Osteocyte (in vitro differentiated cells): ENCODE data around the gene OR7C2. TPM values are rescaled to one million over a fixed set of nuclear protein-coding genes. Genes with fewer than 3 reads are reported as not detected.

Experiments used
- DNase-seq: peaks from one replicate; pipeline ENCODE4 v3.0.0; 2021; ENCODE audit warnings: mixed read lengths; ENCODE audit not compliant: unreplicated experiment; ENCODE audit errors: extremely low spot score
- H3K27ac Mint-ChIP-seq: one replicate; pipeline ENCODE4 v1.8.0; 2021; ENCODE audit warnings: mild to moderate bottlenecking, mixed read lengths; ENCODE audit not compliant: unreplicated experiment
- H3K27me3 Mint-ChIP-seq: one replicate; pipeline ENCODE4 v1.8.0; 2021; ENCODE audit warnings: mixed read lengths; ENCODE audit not compliant: unreplicated experiment
- H3K36me3 Mint-ChIP-seq: one replicate; pipeline ENCODE4 v1.8.0; 2021; ENCODE audit warnings: mixed read lengths; ENCODE audit not compliant: unreplicated experiment
- H3K4me1 Mint-ChIP-seq: one replicate; pipeline ENCODE4 v1.8.0; 2021; ENCODE audit warnings: mixed read lengths; ENCODE audit not compliant: unreplicated experiment
- H3K4me3 Mint-ChIP-seq: one replicate; pipeline ENCODE4 v1.8.0; 2021; ENCODE audit warnings: mild to moderate bottlenecking, moderate library complexity, mixed read lengths; ENCODE audit not compliant: unreplicated experiment
- H3K9me3 Mint-ChIP-seq: one replicate; pipeline ENCODE4 v1.8.0; 2021; ENCODE audit warnings: mixed read lengths; ENCODE audit not compliant: unreplicated experiment
- total RNA-seq: library from RNA; stranded (reverse); gene quantifications from 2 replicates; pipeline ENCODE4 v1.2.1, GENCODE V29; 2021
- TF ChIP-seq, protein P1 (sequence below): fragments of 200-600 bp; sonication (generic); IDR thresholded peaks from 2 replicates; pipeline ENCODE4 v1.5.0; 2021; ENCODE audit warnings: antibody characterized with exemption, mild to moderate bottlenecking, moderate library complexity

Gene OR7C2
- total RNA-seq, 1 donor from 2014 or later = not detected

DNA sequence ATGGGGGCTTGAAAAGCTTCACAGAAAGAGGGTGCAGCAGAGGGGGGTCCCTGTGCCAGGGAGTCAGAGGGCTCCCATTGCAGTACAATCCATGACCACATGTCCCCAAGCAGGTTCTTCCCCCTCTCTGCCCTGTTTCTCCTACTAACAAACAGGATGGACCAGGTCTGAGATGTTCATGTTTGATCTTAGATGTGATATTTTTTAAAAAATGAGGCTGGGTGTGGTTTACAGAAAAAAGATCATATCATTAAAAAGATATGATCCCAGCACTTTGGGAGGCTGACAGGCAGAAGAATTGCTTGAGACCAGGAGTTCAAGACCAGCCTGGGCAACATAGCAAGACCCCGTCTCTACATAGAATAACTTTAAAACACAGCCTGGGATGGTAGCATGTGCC, 9.1 kb downstream of the OR7C2 start:
- H3K9me3 Mint-ChIP-seq = peaks cover 8% of the 10 kb centered on the region
- TF ChIP-seq, protein P1, sequence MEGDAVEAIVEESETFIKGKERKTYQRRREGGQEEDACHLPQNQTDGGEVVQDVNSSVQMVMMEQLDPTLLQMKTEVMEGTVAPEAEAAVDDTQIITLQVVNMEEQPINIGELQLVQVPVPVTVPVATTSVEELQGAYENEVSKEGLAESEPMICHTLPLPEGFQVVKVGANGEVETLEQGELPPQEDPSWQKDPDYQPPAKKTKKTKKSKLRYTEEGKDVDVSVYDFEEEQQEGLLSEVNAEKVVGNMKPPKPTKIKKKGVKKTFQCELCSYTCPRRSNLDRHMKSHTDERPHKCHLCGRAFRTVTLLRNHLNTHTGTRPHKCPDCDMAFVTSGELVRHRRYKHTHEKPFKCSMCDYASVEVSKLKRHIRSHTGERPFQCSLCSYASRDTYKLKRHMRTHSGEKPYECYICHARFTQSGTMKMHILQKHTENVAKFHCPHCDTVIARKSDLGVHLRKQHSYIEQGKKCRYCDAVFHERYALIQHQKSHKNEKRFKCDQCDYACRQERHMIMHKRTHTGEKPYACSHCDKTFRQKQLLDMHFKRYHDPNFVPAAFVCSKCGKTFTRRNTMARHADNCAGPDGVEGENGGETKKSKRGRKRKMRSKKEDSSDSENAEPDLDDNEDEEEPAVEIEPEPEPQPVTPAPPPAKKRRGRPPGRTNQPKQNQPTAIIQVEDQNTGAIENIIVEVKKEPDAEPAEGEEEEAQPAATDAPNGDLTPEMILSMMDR = no peak

DNA sequence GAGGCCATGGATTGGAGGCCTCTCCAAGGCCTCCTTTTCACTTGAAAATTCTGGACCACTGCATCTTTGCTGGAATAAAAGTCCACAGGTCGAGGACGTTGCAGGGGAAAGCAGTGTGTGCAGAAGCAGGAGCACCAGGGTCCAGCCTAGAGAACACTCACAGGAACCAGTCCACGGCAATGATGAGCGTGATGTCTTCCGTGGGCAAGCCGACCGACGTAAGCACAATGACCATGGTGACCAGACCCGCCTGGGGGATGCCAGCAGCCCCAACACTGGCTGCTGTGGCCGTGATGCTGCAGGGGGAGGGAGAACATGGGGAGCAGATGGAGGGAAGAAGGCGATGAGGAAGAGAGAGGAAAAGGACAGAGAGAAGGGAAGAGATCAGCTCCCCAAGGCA, 11.5 kb downstream of the OR7C2 start:
- Mint-ChIP-seq H3K4me1 (no peaks in the 10 kb centered on the region), H3K36me3 (no peaks in the 10 kb centered on the region), H3K27ac (no peak overlapping the region), H3K27me3 (no peaks in the 10 kb centered on the region), H3K4me3 (no peak overlapping the region), H3K9me3 (peaks cover 16% of the 10 kb centered on the region)
- TF ChIP-seq, protein P1 = no peak
- DNase-seq = peak; percentile 68

More for the DNA sequence above, 9.1 kb downstream of the OR7C2 start:
- no peak for DNase-seq
- Mint-ChIP-seq H3K36me3 (no peaks in the 10 kb centered on the region), H3K4me1 (no peaks in the 10 kb centered on the region), H3K27ac (no peak overlapping the region), H3K27me3 (no peaks in the 10 kb centered on the region), H3K4me3 (no peak overlapping the region)

DNA sequence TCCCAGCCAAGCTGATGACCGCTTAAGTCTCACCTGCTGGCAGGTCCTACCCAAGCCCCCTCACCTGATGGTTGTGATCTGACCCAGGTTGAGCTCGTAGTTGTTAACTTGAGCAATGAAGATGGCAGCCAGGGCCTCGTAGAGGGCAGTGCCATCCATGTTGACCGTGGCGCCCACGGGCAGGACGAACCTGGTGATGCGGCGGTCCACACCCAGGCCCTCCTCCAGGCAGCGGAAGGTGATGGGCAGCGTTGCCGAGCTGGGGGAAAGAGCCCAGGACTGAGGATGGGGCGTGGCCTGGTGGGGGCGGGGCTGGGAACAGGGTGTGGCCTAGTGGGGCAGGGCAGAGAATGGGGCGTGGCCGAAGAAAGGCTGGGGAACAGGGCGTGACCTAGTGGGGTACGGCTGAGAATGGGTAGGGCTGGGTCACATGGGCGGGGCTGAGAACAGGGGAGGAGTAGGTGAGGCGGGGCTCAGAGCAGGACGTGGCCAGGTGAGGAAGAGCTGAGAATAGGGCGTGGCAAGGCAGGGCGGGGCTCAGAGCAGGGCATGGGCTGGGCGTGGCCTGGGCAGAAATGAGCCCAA, 12.9 kb downstream of the OR7C2 start:
- TF ChIP-seq, protein P1 = no peak
- H3K9me3 Mint-ChIP-seq = peaks cover 17% of the 10 kb centered on the region
- H3K27ac Mint-ChIP-seq = no peak overlapping the region
- no peaks in the 10 kb centered on the region for H3K27me3 Mint-ChIP-seq
- peak; percentile 84 for DNase-seq
- no peaks in the 10 kb centered on the region for H3K36me3 Mint-ChIP-seq
- H3K4me3 Mint-ChIP-seq = no peak overlapping the region
- H3K4me1 Mint-ChIP-seq = no peaks in the 10 kb centered on the region

DNA sequence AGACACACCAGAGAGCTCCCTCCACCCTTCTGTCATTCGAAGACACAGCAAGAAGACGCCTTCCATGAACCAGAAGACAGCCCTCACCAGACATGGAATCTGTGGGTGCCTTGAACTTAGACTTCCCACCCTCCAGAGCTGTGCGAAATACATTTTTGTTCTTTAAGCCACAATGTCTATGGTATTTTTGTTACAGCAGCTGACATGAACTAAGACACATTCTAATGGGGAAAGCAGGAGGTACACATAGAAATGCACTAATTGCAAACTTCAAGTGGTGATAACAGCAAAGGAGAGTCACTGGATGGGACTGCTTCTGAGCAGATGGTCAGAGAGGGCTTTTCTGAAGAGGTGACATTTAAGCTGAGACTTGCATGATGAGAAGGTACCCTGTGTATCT, 16.2 kb downstream of the OR7C2 start:
- TF ChIP-seq, protein P1 = no peak
- no peak overlapping the region for H3K27ac Mint-ChIP-seq
- H3K9me3 Mint-ChIP-seq = peaks cover 22% of the 10 kb centered on the region
- DNase-seq = no peak
- H3K4me1 Mint-ChIP-seq = no peaks in the 10 kb centered on the region
- H3K4me3 Mint-ChIP-seq = no peak overlapping the region
- no peaks in the 10 kb centered on the region for H3K36me3 Mint-ChIP-seq
- H3K27me3 Mint-ChIP-seq = no peaks in the 10 kb centered on the region

DNA sequence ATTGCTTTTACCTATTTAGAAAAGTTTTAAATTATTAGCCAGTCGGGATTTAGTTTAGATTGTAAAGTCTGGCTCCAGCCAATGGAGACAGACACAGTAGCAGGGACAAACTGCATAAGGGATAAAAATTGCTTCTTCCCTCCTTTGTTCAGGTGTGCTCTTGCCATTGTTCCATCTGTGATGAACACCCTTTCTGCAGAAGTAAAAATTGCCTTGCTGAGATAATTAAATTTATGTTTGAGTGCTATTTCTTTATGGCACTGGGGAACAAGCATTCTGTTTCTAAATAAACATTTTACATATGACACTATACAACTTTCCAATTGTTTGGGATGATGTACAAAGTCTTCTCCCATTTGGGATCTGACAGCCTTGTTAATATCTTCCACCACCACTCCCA, 18.0 kb downstream of the OR7C2 start:
- Mint-ChIP-seq H3K27me3 (no peaks in the 10 kb centered on the region), H3K36me3 (no peaks in the 10 kb centered on the region)
- TF ChIP-seq, protein P1 = no peak

More for the DNA sequence above, 18.0 kb downstream of the OR7C2 start:
- Mint-ChIP-seq H3K9me3 (peaks cover 25% of the 10 kb centered on the region), H3K4me3 (no peak overlapping the region), H3K4me1 (no peaks in the 10 kb centered on the region), H3K27ac (no peak overlapping the region)
- DNase-seq = no peak
